Osteocyte (in vitro differentiated cells): ENCODE measurements around the gene DHRS4L2. TPM values are rescaled to one million over a fixed set of nuclear protein-coding genes. Genes with fewer than 3 reads are reported as not detected.
A peak's percentile ranks its signal among the peaks of the same experiment; 100 is the strongest.
"Not testable (repeated sequence)": the region's sequence is repeated elsewhere in the genome, so short reads cannot be mapped to it uniquely, and the experiment has no call there.

Source experiments
- DNase-seq: peaks from one replicate; pipeline ENCODE4 v3.0.0; 2021; ENCODE audit warnings: mixed read lengths; ENCODE audit not compliant: unreplicated experiment; ENCODE audit errors: extremely low spot score
- H3K27ac Mint-ChIP-seq: one replicate; pipeline ENCODE4 v1.8.0; 2021; ENCODE audit warnings: mild to moderate bottlenecking, mixed read lengths; ENCODE audit not compliant: unreplicated experiment
- H3K27me3 Mint-ChIP-seq: one replicate; pipeline ENCODE4 v1.8.0; 2021; ENCODE audit warnings: mixed read lengths; ENCODE audit not compliant: unreplicated experiment
- H3K36me3 Mint-ChIP-seq: one replicate; pipeline ENCODE4 v1.8.0; 2021; ENCODE audit warnings: mixed read lengths; ENCODE audit not compliant: unreplicated experiment
- H3K4me1 Mint-ChIP-seq: one replicate; pipeline ENCODE4 v1.8.0; 2021; ENCODE audit warnings: mixed read lengths; ENCODE audit not compliant: unreplicated experiment
- H3K4me3 Mint-ChIP-seq: one replicate; pipeline ENCODE4 v1.8.0; 2021; ENCODE audit warnings: mild to moderate bottlenecking, moderate library complexity, mixed read lengths; ENCODE audit not compliant: unreplicated experiment
- H3K9me3 Mint-ChIP-seq: one replicate; pipeline ENCODE4 v1.8.0; 2021; ENCODE audit warnings: mixed read lengths; ENCODE audit not compliant: unreplicated experiment
- total RNA-seq: library from RNA; stranded (reverse); gene quantifications from 2 replicates; pipeline ENCODE4 v1.2.1, GENCODE V29; 2021
- TF ChIP-seq, protein P1 (sequence below): fragments of 200-600 bp; sonication (generic); IDR thresholded peaks from 2 replicates; pipeline ENCODE4 v1.5.0; 2021; ENCODE audit warnings: antibody characterized with exemption, mild to moderate bottlenecking, moderate library complexity

DHRS4L2 gene
- total RNA-seq, 1 donor from 2014 or later, result 17.1 TPM

- not testable (repeated sequence) for DNase-seq, H3K27ac Mint-ChIP-seq, H3K9me3 Mint-ChIP-seq, H3K4me1 Mint-ChIP-seq, H3K36me3 Mint-ChIP-seq, H3K27me3 Mint-ChIP-seq, H3K4me3 Mint-ChIP-seq
- TF ChIP-seq, protein P1, sequence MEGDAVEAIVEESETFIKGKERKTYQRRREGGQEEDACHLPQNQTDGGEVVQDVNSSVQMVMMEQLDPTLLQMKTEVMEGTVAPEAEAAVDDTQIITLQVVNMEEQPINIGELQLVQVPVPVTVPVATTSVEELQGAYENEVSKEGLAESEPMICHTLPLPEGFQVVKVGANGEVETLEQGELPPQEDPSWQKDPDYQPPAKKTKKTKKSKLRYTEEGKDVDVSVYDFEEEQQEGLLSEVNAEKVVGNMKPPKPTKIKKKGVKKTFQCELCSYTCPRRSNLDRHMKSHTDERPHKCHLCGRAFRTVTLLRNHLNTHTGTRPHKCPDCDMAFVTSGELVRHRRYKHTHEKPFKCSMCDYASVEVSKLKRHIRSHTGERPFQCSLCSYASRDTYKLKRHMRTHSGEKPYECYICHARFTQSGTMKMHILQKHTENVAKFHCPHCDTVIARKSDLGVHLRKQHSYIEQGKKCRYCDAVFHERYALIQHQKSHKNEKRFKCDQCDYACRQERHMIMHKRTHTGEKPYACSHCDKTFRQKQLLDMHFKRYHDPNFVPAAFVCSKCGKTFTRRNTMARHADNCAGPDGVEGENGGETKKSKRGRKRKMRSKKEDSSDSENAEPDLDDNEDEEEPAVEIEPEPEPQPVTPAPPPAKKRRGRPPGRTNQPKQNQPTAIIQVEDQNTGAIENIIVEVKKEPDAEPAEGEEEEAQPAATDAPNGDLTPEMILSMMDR, result peak; percentile 15
These were observed 31.2 kb downstream of the DHRS4L2 start for GRCh38 chr14:24019944-24020343.

DNA sequence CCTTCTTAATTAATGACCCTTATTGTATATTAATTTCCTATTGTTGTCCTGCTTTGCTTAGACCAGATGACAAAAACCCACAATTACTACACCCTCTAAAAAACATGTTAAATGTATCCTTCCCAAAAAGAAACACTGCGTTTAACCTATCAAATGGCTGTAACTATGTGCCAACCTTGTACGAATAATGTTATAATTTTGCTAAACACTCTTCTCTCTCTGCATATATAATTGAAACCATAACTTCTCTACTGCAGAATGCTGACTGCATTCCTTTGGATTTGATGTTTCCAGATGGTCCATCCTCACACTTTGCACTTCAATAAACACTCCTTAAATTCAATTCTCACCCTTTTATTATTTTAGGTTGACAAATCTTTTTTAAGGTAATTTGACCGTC, 31.8 kb downstream of the DHRS4L2 start:
- H3K36me3 Mint-ChIP-seq, H3K4me3 Mint-ChIP-seq, H3K4me1 Mint-ChIP-seq, H3K27ac Mint-ChIP-seq, DNase-seq, H3K9me3 Mint-ChIP-seq: not testable (repeated sequence)
- H3K27me3 Mint-ChIP-seq, result peaks cover 11% of the 10 kb centered on the region

- not testable (repeated sequence) for H3K4me3 Mint-ChIP-seq, H3K36me3 Mint-ChIP-seq, H3K4me1 Mint-ChIP-seq, DNase-seq, H3K9me3 Mint-ChIP-seq, H3K27ac Mint-ChIP-seq
- H3K27me3 Mint-ChIP-seq, result peaks cover 26% of the 10 kb centered on the region
These were observed 36.2 kb downstream of the DHRS4L2 start for GRCh38 chr14:24024939-24025418.

DNA sequence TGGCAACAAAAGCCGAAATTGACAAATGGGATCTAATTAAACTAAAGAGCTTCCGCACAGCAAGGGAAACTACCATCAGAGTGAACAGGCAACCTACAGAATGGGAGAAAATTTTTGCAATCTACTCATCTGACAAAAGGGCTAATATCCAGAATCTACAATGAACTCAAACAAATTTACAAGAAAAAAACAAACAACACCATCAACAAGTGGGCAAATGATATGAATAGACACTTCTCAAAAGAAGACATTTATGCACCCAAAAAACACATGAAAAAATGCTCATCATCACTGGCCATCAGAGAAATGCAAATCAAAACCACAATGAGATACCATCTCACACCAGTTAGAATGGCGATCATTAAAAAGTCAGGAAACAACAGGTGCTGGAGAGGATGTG, 41.0 kb downstream of the DHRS4L2 start:
- not testable (repeated sequence) for H3K27ac Mint-ChIP-seq, H3K4me1 Mint-ChIP-seq, H3K36me3 Mint-ChIP-seq, DNase-seq, H3K4me3 Mint-ChIP-seq
- H3K9me3 Mint-ChIP-seq, result peaks cover 10% of the 10 kb centered on the region
- peaks cover 18% of the 10 kb centered on the region for H3K27me3 Mint-ChIP-seq

DNA sequence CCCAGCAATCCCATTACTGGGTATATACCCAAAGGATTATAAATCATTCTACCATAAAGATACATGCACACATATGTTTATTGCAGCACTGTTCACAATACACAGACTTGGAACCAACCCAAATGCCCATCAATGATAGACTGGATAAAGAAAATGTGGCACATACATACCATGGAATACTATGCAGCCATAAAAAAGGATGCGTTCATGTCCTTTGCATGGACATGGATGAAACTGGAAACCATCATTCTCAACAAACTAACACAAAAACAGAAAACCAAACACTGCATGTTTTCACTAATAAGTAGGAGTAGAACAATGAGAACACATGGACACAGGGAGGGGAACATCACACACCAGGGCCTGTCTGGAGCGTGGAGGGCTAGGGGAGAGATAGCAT, 42.6 kb downstream of the DHRS4L2 start:
- not testable (repeated sequence) for H3K4me1 Mint-ChIP-seq, H3K27ac Mint-ChIP-seq, H3K36me3 Mint-ChIP-seq, DNase-seq, H3K4me3 Mint-ChIP-seq
- Mint-ChIP-seq H3K27me3 (peaks cover 11% of the 10 kb centered on the region), H3K9me3 (peaks cover 10% of the 10 kb centered on the region)

DNA sequence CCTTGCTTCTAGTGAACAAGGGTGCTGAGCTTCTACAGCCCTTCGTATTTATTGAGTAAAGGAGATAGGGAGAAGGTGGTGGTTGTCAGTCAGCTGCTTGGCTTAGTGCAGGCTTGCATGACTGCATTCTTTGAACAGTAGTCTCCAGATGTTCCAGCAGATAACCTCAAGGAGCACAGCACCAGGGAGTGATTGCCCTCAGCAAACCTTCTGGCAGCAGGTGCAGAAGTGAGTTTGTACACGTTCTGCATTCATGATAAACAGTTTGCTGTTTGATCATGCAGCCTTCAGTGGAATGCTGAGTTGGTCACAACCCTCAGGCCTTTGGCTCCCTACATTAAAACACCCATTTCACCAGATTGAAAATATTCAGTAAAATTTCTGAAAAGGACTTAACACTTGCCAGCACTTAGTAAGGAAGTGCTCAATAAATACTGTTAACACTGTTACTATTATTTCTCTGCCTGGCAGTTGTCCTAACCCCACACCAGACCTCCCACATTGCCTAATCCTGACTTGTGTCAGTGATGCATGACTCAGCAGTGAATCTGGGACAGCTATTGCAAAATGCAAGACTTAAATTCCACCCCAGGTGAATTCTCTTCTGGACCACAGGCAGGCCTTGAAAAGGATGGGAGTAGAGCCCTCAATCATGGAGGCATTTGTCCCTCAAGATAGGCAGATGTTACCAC, 44.1 kb downstream of the DHRS4L2 start:
- no peaks in the 10 kb centered on the region for H3K36me3 Mint-ChIP-seq
- peaks cover 3% of the 10 kb centered on the region for H3K27me3 Mint-ChIP-seq
- TF ChIP-seq, protein P1, result no peak
- no peak overlapping the region for H3K4me3 Mint-ChIP-seq
- H3K27ac Mint-ChIP-seq, result no peak overlapping the region
- H3K4me1 Mint-ChIP-seq, result peaks cover 8% of the 10 kb centered on the region
- no peak for DNase-seq
- H3K9me3 Mint-ChIP-seq, result peaks cover 4% of the 10 kb centered on the region

DNA sequence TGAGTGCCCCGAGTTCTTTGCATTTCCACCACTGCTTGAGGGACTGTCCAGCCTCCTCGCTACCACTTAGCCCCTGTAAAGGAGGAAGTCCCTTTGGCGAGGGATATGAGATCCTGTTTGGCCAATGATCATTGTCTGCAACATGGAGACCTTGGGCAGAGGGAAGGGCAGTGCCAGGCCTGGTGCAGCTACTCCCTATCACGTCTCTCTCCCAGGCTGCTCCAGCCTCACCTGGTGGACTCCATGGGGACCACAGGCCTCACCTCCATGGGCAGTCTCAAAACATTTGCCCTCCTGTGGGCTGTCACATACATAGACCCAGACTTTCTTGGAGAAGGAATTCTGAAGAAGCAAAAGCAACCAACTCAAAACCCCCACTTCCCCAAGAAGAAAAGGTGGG, 47.0 kb downstream of the DHRS4L2 start:
- peak overlapping the region; percentile 57 for H3K27ac Mint-ChIP-seq
- H3K4me1 Mint-ChIP-seq, H3K9me3 Mint-ChIP-seq, H3K36me3 Mint-ChIP-seq, DNase-seq, H3K27me3 Mint-ChIP-seq: not testable (repeated sequence)
- peak overlapping the region; percentile 98 for H3K4me3 Mint-ChIP-seq
